Measurements from ENCODE around the gene CFAP74.

DNA sequence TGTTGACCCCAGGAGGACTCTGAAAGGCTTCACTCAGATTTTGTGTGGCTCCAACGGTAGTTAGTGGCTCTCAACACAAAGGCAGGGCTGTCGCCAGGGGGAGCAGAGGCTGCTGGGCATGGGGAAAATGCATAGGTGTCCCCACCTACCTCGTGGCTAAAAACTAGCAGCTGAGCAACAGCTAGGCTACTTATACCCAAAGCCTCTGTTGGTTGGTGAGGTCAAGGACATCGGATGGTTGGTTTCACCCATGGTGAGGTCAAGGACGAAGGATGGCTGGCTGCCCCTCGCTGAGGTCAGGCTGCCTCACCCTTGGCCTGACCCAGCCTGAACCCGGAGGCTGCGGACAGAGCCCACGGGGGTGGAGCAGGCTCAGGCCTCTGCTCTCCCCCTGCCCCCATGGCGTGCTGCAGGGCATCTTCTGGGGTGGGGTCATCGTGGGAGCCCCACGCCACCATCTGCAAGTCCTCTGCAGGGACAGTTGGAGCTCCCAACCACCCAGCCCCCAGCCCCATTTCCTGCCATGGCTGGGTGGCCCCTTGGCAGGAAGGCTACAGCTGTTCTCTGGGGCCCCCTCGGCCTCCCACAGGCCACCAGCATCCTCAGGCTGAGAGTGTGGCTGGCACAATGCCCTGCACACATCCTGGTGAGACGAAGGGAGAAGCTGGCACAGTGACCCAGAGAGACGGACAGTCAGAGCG is 104.2 kb downstream of the CFAP74 start:
- TF ChIP-seq, protein P1, sequence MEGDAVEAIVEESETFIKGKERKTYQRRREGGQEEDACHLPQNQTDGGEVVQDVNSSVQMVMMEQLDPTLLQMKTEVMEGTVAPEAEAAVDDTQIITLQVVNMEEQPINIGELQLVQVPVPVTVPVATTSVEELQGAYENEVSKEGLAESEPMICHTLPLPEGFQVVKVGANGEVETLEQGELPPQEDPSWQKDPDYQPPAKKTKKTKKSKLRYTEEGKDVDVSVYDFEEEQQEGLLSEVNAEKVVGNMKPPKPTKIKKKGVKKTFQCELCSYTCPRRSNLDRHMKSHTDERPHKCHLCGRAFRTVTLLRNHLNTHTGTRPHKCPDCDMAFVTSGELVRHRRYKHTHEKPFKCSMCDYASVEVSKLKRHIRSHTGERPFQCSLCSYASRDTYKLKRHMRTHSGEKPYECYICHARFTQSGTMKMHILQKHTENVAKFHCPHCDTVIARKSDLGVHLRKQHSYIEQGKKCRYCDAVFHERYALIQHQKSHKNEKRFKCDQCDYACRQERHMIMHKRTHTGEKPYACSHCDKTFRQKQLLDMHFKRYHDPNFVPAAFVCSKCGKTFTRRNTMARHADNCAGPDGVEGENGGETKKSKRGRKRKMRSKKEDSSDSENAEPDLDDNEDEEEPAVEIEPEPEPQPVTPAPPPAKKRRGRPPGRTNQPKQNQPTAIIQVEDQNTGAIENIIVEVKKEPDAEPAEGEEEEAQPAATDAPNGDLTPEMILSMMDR (tag by site-specific recombination; IDR thresholded peaks at IDR 0.05) = no peak
- TF ChIP-seq, protein P2, sequence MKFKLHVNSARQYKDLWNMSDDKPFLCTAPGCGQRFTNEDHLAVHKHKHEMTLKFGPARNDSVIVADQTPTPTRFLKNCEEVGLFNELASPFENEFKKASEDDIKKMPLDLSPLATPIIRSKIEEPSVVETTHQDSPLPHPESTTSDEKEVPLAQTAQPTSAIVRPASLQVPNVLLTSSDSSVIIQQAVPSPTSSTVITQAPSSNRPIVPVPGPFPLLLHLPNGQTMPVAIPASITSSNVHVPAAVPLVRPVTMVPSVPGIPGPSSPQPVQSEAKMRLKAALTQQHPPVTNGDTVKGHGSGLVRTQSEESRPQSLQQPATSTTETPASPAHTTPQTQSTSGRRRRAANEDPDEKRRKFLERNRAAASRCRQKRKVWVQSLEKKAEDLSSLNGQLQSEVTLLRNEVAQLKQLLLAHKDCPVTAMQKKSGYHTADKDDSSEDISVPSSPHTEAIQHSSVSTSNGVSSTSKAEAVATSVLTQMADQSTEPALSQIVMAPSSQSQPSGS (tag by site-specific recombination; IDR thresholded peaks at IDR 0.05; ENCODE audit: low read depth) = no peak
- TF ChIP-seq YY2 (tag by site-specific recombination; IDR thresholded peaks at IDR 0.05) = no peak
